ENCODE data around the gene PTCD1. TPM values are rescaled to one million over a fixed set of nuclear protein-coding genes. Genes with fewer than 3 reads are reported as not detected.
"Not testable (repeated sequence)": the region's sequence is repeated elsewhere in the genome, so short reads cannot be mapped to it uniquely, and the experiment has no call there.

PTCD1 gene
- total RNA-seq, 1 donor, result 7.6 TPM

DNA sequence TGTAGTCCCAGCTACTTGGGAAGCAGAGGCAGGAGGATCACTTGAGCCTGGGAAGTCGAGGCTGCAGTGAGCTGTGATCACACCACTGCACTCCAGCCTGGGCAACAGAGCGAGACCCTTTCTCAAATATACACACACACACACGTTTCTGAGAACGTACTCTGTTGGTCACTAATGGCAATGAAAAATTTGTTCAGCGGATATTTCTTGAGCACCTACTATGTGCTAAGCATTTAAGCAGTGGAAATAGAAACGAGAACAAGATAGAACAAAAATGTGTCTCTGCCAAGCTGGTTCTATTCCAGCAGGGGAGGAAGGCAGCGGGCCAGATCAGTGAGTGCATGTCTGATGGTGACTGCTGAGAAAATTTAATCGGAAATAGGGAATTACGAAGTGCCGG lies 55.4 kb downstream of the PTCD1 start:
- H3K27ac ChIP-seq (ENCODE audit: low read depth, low read length), result no peak overlapping the region
- H3K4me3 ChIP-seq (ENCODE audit: insufficient read depth, low read length), result no peak overlapping the region
- H4K20me1 ChIP-seq (ENCODE audit: insufficient read depth, low read length), result peaks cover 62% of the 10 kb centered on the region
- TF ChIP-seq, protein P1, sequence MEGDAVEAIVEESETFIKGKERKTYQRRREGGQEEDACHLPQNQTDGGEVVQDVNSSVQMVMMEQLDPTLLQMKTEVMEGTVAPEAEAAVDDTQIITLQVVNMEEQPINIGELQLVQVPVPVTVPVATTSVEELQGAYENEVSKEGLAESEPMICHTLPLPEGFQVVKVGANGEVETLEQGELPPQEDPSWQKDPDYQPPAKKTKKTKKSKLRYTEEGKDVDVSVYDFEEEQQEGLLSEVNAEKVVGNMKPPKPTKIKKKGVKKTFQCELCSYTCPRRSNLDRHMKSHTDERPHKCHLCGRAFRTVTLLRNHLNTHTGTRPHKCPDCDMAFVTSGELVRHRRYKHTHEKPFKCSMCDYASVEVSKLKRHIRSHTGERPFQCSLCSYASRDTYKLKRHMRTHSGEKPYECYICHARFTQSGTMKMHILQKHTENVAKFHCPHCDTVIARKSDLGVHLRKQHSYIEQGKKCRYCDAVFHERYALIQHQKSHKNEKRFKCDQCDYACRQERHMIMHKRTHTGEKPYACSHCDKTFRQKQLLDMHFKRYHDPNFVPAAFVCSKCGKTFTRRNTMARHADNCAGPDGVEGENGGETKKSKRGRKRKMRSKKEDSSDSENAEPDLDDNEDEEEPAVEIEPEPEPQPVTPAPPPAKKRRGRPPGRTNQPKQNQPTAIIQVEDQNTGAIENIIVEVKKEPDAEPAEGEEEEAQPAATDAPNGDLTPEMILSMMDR (IDR thresholded peaks at IDR 0.05; ENCODE audit: extremely low read depth, low read depth, low read length), result no peak
- DNase-seq (ENCODE audit: insufficient read length, low spot score, missing footprints), result no peak
- no peak overlapping the region for H3K4me2 ChIP-seq (ENCODE audit: insufficient read depth, low read length)
- no peaks in the 10 kb centered on the region for H3K9me3 ChIP-seq (ENCODE audit: low read depth, low read length)
- peaks cover 60% of the 10 kb centered on the region for H3K79me2 ChIP-seq (ENCODE audit: insufficient read depth, low read length)
- H2AFZ ChIP-seq (ENCODE audit: low read length), result no peak overlapping the region
- peaks cover 24% of the 10 kb centered on the region for H3K4me1 ChIP-seq (ENCODE audit: insufficient read depth, low read length)
- peaks cover 45% of the 10 kb centered on the region for H3K36me3 ChIP-seq (ENCODE audit: insufficient read depth, low read length)
- no peaks in the 10 kb centered on the region for H3K27me3 ChIP-seq (ENCODE audit: insufficient read depth, low read length)

DNA sequence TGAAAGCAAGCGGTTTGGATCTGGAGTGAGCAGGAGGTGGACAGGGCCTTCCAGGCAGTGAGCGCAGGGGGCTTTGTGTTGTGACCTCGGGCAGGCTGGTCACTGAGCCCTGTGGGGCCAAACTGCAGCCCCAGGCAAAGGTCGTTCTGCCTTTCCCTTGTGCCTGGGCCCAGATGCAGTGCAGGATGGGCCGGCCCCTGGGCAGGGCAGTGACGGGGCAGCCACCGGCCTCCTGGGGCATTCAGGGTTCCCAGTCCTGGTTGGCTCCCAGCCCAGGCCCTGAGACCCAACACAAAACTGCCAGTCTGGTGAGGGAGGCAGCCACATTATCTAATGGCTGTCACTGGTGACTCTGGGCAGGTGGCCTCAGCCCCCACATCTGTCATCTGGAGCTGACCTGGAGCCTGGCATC lies 56.9 kb downstream of the PTCD1 start:
- Histone ChIP-seq H3K4me3 (ENCODE audit: insufficient read depth, low read length) (no peak overlapping the region), H3K79me2 (ENCODE audit: insufficient read depth, low read length) (peaks cover 72% of the 10 kb centered on the region), H3K4me1 (ENCODE audit: insufficient read depth, low read length) (peaks cover 24% of the 10 kb centered on the region), H3K36me3 (ENCODE audit: insufficient read depth, low read length) (peaks cover 37% of the 10 kb centered on the region), H2AFZ (ENCODE audit: low read length) (no peak overlapping the region), H3K9me3 (ENCODE audit: low read depth, low read length) (no peaks in the 10 kb centered on the region), H3K27me3 (ENCODE audit: insufficient read depth, low read length) (no peaks in the 10 kb centered on the region), H4K20me1 (ENCODE audit: insufficient read depth, low read length) (peaks cover 57% of the 10 kb centered on the region), H3K4me2 (ENCODE audit: insufficient read depth, low read length) (no peak overlapping the region), H3K27ac (ENCODE audit: low read depth, low read length) (peak overlapping the region; percentile 8)
- TF ChIP-seq, protein P1 (IDR thresholded peaks at IDR 0.05; ENCODE audit: extremely low read depth, low read depth, low read length), result no peak
- no peak for DNase-seq (ENCODE audit: insufficient read length, low spot score, missing footprints)

DNA sequence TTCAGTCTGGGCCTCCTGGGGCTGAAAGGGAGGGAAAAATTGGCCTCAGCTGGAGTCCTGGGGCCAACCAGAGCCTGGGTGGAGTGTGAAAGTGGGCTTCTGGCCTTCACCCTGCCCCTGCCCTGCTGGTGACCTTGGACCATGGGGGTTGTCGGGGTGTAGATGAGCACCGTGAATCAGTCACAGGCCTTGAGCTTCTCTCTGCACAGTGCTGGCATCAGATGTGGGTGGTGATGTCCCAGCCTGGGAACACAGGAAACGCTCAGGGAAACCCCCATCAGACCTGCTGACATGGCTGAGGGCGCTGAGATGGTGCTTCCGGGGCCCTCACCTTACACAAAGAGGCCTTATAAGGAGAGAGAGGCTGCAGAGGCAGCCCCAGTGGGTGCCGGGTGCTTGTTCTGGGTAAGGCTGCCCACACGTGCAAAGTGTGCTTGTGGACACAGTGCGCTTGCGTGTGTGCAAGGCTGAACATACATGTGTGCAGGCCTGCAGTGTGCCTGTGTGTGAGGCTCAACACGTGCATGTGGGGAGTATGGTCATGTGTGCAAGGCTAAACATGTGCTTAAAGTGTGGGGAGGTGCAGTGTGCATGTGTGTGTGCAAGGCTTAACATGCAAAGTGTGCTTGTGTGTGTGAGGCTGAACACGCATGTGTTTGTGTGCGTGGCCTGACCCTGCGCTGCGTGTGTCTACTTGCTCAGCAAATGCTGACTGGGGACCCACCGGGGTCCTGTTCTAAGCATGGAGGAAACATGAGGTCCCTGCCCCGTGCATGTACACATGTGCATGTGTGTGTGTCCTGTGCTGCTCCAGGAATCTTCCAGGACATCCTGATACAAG lies 57.6 kb downstream of the PTCD1 start:
- Histone ChIP-seq H3K4me1 (ENCODE audit: insufficient read depth, low read length) (peaks cover 24% of the 10 kb centered on the region), H3K36me3 (ENCODE audit: insufficient read depth, low read length) (peaks cover 31% of the 10 kb centered on the region), H3K27ac (ENCODE audit: low read depth, low read length) (peak overlapping the region; percentile 75), H3K27me3 (ENCODE audit: insufficient read depth, low read length) (no peaks in the 10 kb centered on the region), H4K20me1 (ENCODE audit: insufficient read depth, low read length) (peaks cover 57% of the 10 kb centered on the region), H3K4me2 (ENCODE audit: insufficient read depth, low read length) (no peak overlapping the region), H2AFZ (ENCODE audit: low read length) (no peak overlapping the region), H3K4me3 (ENCODE audit: insufficient read depth, low read length) (peak overlapping the region; percentile 38), H3K9me3 (ENCODE audit: low read depth, low read length) (no peaks in the 10 kb centered on the region), H3K79me2 (ENCODE audit: insufficient read depth, low read length) (peaks cover 73% of the 10 kb centered on the region)
- DNase-seq (ENCODE audit: insufficient read length, low spot score, missing footprints), result no peak
- TF ChIP-seq, protein P1 (IDR thresholded peaks at IDR 0.05; ENCODE audit: extremely low read depth, low read depth, low read length), result no peak

DNA sequence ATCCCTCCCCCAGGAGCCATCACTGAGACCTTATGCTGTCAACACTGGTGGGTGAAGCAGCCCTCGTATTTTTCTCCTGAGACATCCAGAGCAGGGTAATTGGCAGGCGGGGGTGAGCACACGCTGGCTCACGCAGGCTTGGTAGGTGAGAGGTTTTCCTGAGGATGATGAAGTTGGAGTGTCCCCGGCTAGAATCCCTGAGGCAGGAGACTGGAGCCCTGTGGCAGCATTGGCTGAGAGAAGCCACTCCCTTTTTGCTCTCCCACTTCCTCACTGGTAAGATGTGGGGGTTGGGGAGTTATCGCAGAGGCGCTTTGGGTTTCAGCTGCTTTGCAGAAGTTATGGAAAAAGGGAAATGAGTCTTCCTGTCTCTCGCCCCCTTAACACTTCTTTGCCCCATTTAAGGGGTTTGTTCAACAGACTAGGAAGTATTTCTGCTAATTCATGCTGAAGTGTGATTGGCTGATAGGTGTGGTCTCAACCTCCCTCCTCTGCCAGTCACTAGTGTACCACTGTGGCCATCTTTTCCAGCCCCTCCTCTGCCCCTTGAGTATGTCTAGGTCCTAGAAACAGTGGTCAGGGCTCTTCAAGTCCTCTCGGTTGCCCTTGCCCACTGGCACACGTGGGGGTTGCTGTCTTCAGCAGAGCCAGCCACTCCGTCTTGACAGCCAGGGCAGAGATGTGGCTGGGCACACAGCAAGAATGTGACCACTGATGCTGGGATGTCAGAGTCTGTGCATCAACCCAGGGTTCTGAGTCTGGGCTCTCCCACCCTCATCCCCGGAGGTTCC lies 58.4 kb downstream of the PTCD1 start:
- Histone ChIP-seq H2AFZ (ENCODE audit: low read length) (no peak overlapping the region), H3K27ac (ENCODE audit: low read depth, low read length) (peak overlapping the region; percentile 75), H3K4me1 (ENCODE audit: insufficient read depth, low read length) (peaks cover 24% of the 10 kb centered on the region), H3K4me3 (ENCODE audit: insufficient read depth, low read length) (peak overlapping the region; percentile 38), H3K36me3 (ENCODE audit: insufficient read depth, low read length) (peaks cover 31% of the 10 kb centered on the region), H3K79me2 (ENCODE audit: insufficient read depth, low read length) (peaks cover 75% of the 10 kb centered on the region), H3K27me3 (ENCODE audit: insufficient read depth, low read length) (no peaks in the 10 kb centered on the region), H4K20me1 (ENCODE audit: insufficient read depth, low read length) (peaks cover 56% of the 10 kb centered on the region), H3K9me3 (ENCODE audit: low read depth, low read length) (no peaks in the 10 kb centered on the region), H3K4me2 (ENCODE audit: insufficient read depth, low read length) (peak overlapping the region; percentile 67)
- DNase-seq (ENCODE audit: insufficient read length, low spot score, missing footprints), result peak; percentile 80
- TF ChIP-seq, protein P1 (IDR thresholded peaks at IDR 0.05; ENCODE audit: extremely low read depth, low read depth, low read length), result no peak

DNA sequence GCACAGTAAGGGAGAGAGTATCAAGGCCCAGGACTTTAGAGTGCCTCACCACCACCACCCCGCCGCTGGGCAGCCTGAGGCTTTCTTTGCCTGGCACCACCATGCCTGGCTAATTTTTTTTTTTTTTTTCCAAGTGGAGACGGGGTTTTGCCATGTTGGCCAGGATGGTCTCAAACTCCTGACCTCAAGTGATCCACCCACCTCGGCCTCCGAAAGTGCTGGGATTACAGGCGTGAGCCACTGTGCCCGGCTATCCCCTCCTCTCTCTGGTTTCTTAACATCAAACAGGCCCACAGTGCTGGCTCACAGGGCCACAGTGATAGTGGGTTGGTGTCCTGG lies 58.9 kb downstream of the PTCD1 start:
- H3K27ac ChIP-seq (ENCODE audit: low read depth, low read length), result peak overlapping the region; percentile 75
- H3K79me2 ChIP-seq (ENCODE audit: insufficient read depth, low read length), result peaks cover 80% of the 10 kb centered on the region
- H3K4me3 ChIP-seq (ENCODE audit: insufficient read depth, low read length), result peak overlapping the region; percentile 38
- H4K20me1 ChIP-seq (ENCODE audit: insufficient read depth, low read length), result peaks cover 55% of the 10 kb centered on the region
- DNase-seq (ENCODE audit: insufficient read length, low spot score, missing footprints); H3K27me3 ChIP-seq (ENCODE audit: insufficient read depth, low read length); H2AFZ ChIP-seq (ENCODE audit: low read length); H3K9me3 ChIP-seq (ENCODE audit: low read depth, low read length): not testable (repeated sequence)
- peaks cover 24% of the 10 kb centered on the region for H3K4me1 ChIP-seq (ENCODE audit: insufficient read depth, low read length)
- peak overlapping the region; percentile 67 for H3K4me2 ChIP-seq (ENCODE audit: insufficient read depth, low read length)
- peaks cover 31% of the 10 kb centered on the region for H3K36me3 ChIP-seq (ENCODE audit: insufficient read depth, low read length)
